Measurements from ENCODE around the gene NSD1. TPM values are rescaled to one million over a fixed set of nuclear protein-coding genes. Genes with fewer than 3 reads are reported as not detected.

Gene NSD1
- total and polyA plus RNA-seq, 9 of the 15 experiments (the other 6 are each of a cell fraction or from before 2014, with no cell fraction given) = 3.8 to 51.0 (median 24.7) TPM

GRCh38 chr5:177113566-177114424 lies 19.8 kb upstream of the NSD1 start (continued):
- peak; percentile 25 to 61; a peak in 1 of 4 replicates for TF ChIP-seq MNT (conservative IDR thresholded peaks at IDR 0.05)
- no peak for TF ChIP-seq MEF2D (tag; conservative IDR thresholded peaks at IDR 0.05; ENCODE audit: low read depth)
- TF ChIP-seq ZNF197 (CRISPR knock-in tag; IDR thresholded peaks at IDR 0.05; ENCODE audit: low read depth) = 0 out of 2 replicates have a peak, but pooled peaks have one; percentile 52
- TF ChIP-seq LCOR (CRISPR knock-in tag; IDR thresholded peaks at IDR 0.05) = peak; percentile 52; the same call in 1 of the 2 replicates
- TF ChIP-seq ZNF639 (CRISPR knock-in tag; conservative IDR thresholded peaks at IDR 0.05 in 1 of 2, IDR thresholded peaks at IDR 0.05 in 1 of 2) = no peak
- TF ChIP-seq ZBTB26 (CRISPR knock-in tag; IDR thresholded peaks at IDR 0.05) = no peak
- TF ChIP-seq ATF7 (IDR thresholded peaks at IDR 0.05) = peak; percentile 61
- TF ChIP-seq ZZZ3 (IDR thresholded peaks at IDR 0.05) = no peak
- no peak for TF ChIP-seq TBP (optimal IDR thresholded peaks at IDR 0.05; ENCODE audit: low read depth, low read length)
- TF ChIP-seq ZBTB17 (CRISPR knock-in tag; IDR thresholded peaks at IDR 0.05) = no peak
- no peak for TF ChIP-seq XRCC4 (IDR thresholded peaks at IDR 0.05; ENCODE audit: extremely low read depth, insufficient read depth, insufficient read length)
- TF ChIP-seq THRB (CRISPR knock-in tag; conservative IDR thresholded peaks at IDR 0.05) = no peak
- TF ChIP-seq ETV1 (tag; conservative IDR thresholded peaks at IDR 0.05; ENCODE audit: low read depth) = no peak
- TF ChIP-seq CREB5 (CRISPR knock-in tag; IDR thresholded peaks at IDR 0.05) = no peak
- no peak for TF ChIP-seq HDGF (IDR thresholded peaks at IDR 0.05)
- no peak for TF ChIP-seq YBX1 (IDR thresholded peaks at IDR 0.05)
- TF ChIP-seq DMBX1 (CRISPR knock-in tag; IDR thresholded peaks at IDR 0.05; ENCODE audit: borderline replicate concordance) = no peak
- no peak for TF ChIP-seq POLR2AphosphoS2 (IDR thresholded peaks at IDR 0.05; ENCODE audit: low read length)
- TF ChIP-seq TCF7L2 (IDR thresholded peaks at IDR 0.05; ENCODE audit: low read depth, low read length) = no peak

Measured in K562 (cell line).